ENCODE data around the gene HOXA3. TPM values are rescaled to one million over a fixed set of nuclear protein-coding genes. Genes with fewer than 3 reads are reported as not detected.

HOXA3 gene
- total RNA-seq, 1 donor from 2014 or later: 3.9 TPM

- H3K36me3 ChIP-seq: no peaks in the 10 kb centered on the region
- intact Hi-C loops (cut with DNase I): loop anchor here (10.0 kb wide), 1 partner anchor 952 kb away; the partner anchor contains the start of genes CBX3 and HNRNPA2B1
- H3K27ac ChIP-seq: peak overlapping the region; percentile 74
- no peaks in the 10 kb centered on the region for H3K9me3 ChIP-seq
- peaks cover 61% of the 10 kb centered on the region for H3K4me1 ChIP-seq
- DNase-seq (ENCODE audit: extremely low spot score in 2 of 2): no peak
- H3K4me3 ChIP-seq: peak overlapping the region; percentile 46 to 53
- H3K27me3 ChIP-seq: no peaks in the 10 kb centered on the region
- TF ChIP-seq CTCF (IDR thresholded peaks at IDR 0.05) (no peak), POLR2AphosphoS5 (IDR thresholded peaks at IDR 0.05; ENCODE audit: insufficient read depth in 1 of 2, low read depth in 1 of 2) (no peak), POLR2A (IDR thresholded peaks at IDR 0.05) (no peak)
Observed at GRCh38 chr7:27156916-27157701, 4.7 kb upstream of the HOXA3 start.

- no peak for DNase-seq (ENCODE audit: extremely low spot score in 2 of 2)
- Histone ChIP-seq H3K9me3 (no peaks in the 10 kb centered on the region), H3K4me1 (peaks cover 56% of the 10 kb centered on the region), H3K4me3 (peak within 1 kb of the TSS; percentile 46 to 53), H3K27me3 (no peaks in the 10 kb centered on the region), H3K36me3 (no peaks in the 10 kb centered on the region), H3K27ac (peak within 1 kb of the TSS; percentile 74)
- TF ChIP-seq POLR2AphosphoS5 (IDR thresholded peaks at IDR 0.05; ENCODE audit: insufficient read depth in 1 of 2, low read depth in 1 of 2): peak; percentile 40 to 72
- no peak for TF ChIP-seq POLR2A (IDR thresholded peaks at IDR 0.05)
- intact Hi-C loops (cut with DNase I): loop anchor here (10.0 kb wide), 1 partner anchor 952 kb away; the partner anchor contains the start of genes CBX3 and HNRNPA2B1
Observed at GRCh38 chr7:27156508-27156898, 4.1 kb upstream of the HOXA3 start, which contains the start of gene HOXA7. Gene HOXA7, minus strand, starts transcription at chr7:27156675. Its CDS starts 130 bp downstream, at chr7:27156545.

GRCh38 chr7:27155816-27156507, 3.6 kb upstream of the HOXA3 start:
- DNase-seq (ENCODE audit: extremely low spot score in 2 of 2): no peak
- Histone ChIP-seq H3K9me3 (no peaks in the 10 kb centered on the region), H3K4me1 (peaks cover 51% of the 10 kb centered on the region), H3K27ac (peak overlapping the region; percentile 74), H3K27me3 (no peaks in the 10 kb centered on the region), H3K4me3 (peak overlapping the region; percentile 46 to 53), H3K36me3 (no peaks in the 10 kb centered on the region)
- intact Hi-C loops (cut with DNase I): loop anchor here (10.0 kb wide), 1 partner anchor 951 kb away; the partner anchor contains the start of genes CBX3 and HNRNPA2B1
- TF ChIP-seq POLR2A (IDR thresholded peaks at IDR 0.05): no peak
- TF ChIP-seq POLR2AphosphoS5 (IDR thresholded peaks at IDR 0.05; ENCODE audit: insufficient read depth in 1 of 2, low read depth in 1 of 2): peak in 1 of 2 donors; percentile 52

GRCh38 chr7:27154901-27155815, 2.8 kb upstream of the HOXA3 start:
- peaks cover 51% of the 10 kb centered on the region for H3K4me1 ChIP-seq
- peak overlapping the region; percentile 74 for H3K27ac ChIP-seq
- H3K4me3 ChIP-seq: peak overlapping the region; percentile 46 to 53
- no peak for DNase-seq (ENCODE audit: extremely low spot score in 2 of 2)
- H3K36me3 ChIP-seq: no peaks in the 10 kb centered on the region
- intact Hi-C loops (cut with DNase I): loop anchor here (10.0 kb wide), 1 partner anchor 950 kb away; the partner anchor contains the start of genes CBX3 and HNRNPA2B1
- H3K27me3 ChIP-seq: no peaks in the 10 kb centered on the region
- TF ChIP-seq POLR2AphosphoS5 (IDR thresholded peaks at IDR 0.05; ENCODE audit: insufficient read depth in 1 of 2, low read depth in 1 of 2) (no peak), POLR2A (IDR thresholded peaks at IDR 0.05) (no peak), CTCF (IDR thresholded peaks at IDR 0.05) (no peak)
- no peaks in the 10 kb centered on the region for H3K9me3 ChIP-seq

- TF ChIP-seq CTCF (IDR thresholded peaks at IDR 0.05) (no peak), POLR2A (IDR thresholded peaks at IDR 0.05) (no peak), POLR2AphosphoS5 (IDR thresholded peaks at IDR 0.05; ENCODE audit: insufficient read depth in 1 of 2, low read depth in 1 of 2) (no peak)
- Histone ChIP-seq H3K4me1 (peaks cover 53% of the 10 kb centered on the region), H3K27me3 (no peaks in the 10 kb centered on the region), H3K36me3 (no peaks in the 10 kb centered on the region), H3K27ac (no peak overlapping the region), H3K4me3 (no peak overlapping the region), H3K9me3 (no peaks in the 10 kb centered on the region)
- intact Hi-C loops (cut with DNase I): loop anchor here (10.0 kb wide), 1 partner anchor 950 kb away; the partner anchor contains the start of genes CBX3 and HNRNPA2B1
- no peak for DNase-seq (ENCODE audit: extremely low spot score in 2 of 2)
Observed at GRCh38 chr7:27154369-27154768, 2.0 kb upstream of the HOXA3 start.
